H1 (cell line): ENCODE measurements around the gene FOXO6. TPM values are rescaled to one million over a fixed set of nuclear protein-coding genes. Genes with fewer than 3 reads are reported as not detected.

Experiments
- KDM4A ChIP-seq: IDR thresholded peaks from one replicate; pipeline ENCODE4 v1.7.1; 2012; ENCODE audit warnings: low read depth, mild to moderate bottlenecking, moderate library complexity, low read length, inconsistent platforms; ENCODE audit not compliant: severe bottlenecking
- RXRA ChIP-seq: IDR thresholded peaks from 2 replicates; pipeline ENCODE4 v1.6.1; 2011; ENCODE audit warnings: low read depth, mild to moderate bottlenecking, low read length, moderate library complexity; ENCODE audit not compliant: insufficient read depth
- polyA plus RNA-seq, 7 experiments: library from polyadenylated mRNA; depleted of rRNA in 3 of 7; stranded (reverse) in 5 of 7; unstranded in 2 of 7; fragments of >200 nt in 5 of 7; fragments of 200-250 nt in 2 of 7; gene quantifications; 1 replicate in 5 of 7; 2 replicates in 1 of 7; 4 replicates in 1 of 7; pipeline versions ENCODE4 v1.2.1 to v1.2.3, GENCODE V29; 2011 to 2013; ENCODE audit warnings: missing spikeins in 2 of 7, mixed read lengths in 2 of 7
- total RNA-seq: library from RNA; stranded (reverse); fragmentation: NEBNext Ultra II Directional; extraction: Animal tissue kit (Norgen Biotek cat#: 25700); gene quantifications from 2 replicates; pipeline ENCODE4 v1.2.1, GENCODE V29; 2021
- TF ChIP-seq, protein P1 (sequence below): IDR thresholded peaks from 2 replicates; pipeline ENCODE4 v1.6.1; 2011; ENCODE audit warnings: low read length, improper control_type of control experiment

Gene FOXO6
- total and polyA plus RNA-seq, 2 of the 8 experiments (the other 6 are each of a cell fraction or from before 2014, with no cell fraction given): 0.59 to 3.0 TPM

DNA sequence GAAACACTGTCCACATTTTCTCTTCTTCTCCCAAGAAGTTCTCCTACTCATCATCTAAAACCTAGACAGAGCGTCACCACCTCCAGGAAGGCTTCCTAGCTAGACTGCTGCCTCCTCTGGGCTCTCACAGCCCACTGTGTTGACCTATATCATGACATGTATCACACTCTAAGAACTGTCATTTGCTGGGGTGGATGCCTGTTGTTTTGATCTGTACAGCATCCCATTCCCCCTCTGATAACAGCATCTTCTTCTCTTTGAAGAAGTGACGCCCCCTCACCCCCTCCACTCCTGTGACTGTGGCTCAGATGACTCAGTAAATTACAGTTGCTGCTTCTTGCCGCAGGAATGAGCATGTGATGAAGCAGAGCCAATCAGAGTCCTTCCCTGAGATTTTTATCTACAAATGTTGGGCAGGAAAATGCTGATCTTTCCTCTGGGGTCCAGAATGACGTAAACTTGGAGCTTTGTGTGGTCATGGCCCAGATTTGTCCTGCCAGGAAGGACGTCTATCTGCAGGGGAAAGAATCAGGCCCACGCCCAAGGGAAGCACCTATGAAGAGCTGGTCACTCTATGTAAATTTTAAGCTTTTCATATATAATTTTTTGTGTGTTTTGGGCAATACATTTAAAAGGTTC is 28.0 kb upstream of the FOXO6 start (continued):
- TF ChIP-seq KDM4A: no peak
- TF ChIP-seq, protein P1, sequence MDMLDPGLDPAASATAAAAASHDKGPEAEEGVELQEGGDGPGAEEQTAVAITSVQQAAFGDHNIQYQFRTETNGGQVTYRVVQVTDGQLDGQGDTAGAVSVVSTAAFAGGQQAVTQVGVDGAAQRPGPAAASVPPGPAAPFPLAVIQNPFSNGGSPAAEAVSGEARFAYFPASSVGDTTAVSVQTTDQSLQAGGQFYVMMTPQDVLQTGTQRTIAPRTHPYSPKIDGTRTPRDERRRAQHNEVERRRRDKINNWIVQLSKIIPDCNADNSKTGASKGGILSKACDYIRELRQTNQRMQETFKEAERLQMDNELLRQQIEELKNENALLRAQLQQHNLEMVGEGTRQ: no peak
- no peak for TF ChIP-seq RXRA
